Choroid plexus epithelial cell (primary cell): ENCODE measurements around the gene ULK4.
A peak's percentile ranks its signal among the peaks of the same experiment; 100 is the strongest.

ENCODE experiments used
- DNase-seq: peaks from one replicate; pipeline ENCODE4 v3.0.0-alpha.2; 2010; ENCODE audit warnings: low read depth
- H3K4me3 ChIP-seq: 2 replicates; pipeline ENCODE4 v1.5.1; 2011; ENCODE audit warnings: low read depth, mild to moderate bottlenecking, control low read depth, low read length, moderate library complexity
- CTCF ChIP-seq: conservative IDR thresholded peaks from 2 replicates; pipeline ENCODE4 v1.5.1; 2011; ENCODE audit warnings: low read depth, mild to moderate bottlenecking, control low read depth, inconsistent platforms, low read length, moderate library complexity

The ULK4 gene

GRCh38 chr3:42001777-42002176, 39.9 kb upstream of the ULK4 start:
- H3K4me3 ChIP-seq, result no peak overlapping the region
- no peak for DNase-seq
- no peak for TF ChIP-seq CTCF

- no peak overlapping the region for H3K4me3 ChIP-seq
- no peak for TF ChIP-seq CTCF
- no peak for DNase-seq
These were observed 38.0 kb upstream of the ULK4 start for GRCh38 chr3:41999909-42000308.

GRCh38 chr3:41997702-41998550, 36.0 kb upstream of the ULK4 start:
- no peak overlapping the region for H3K4me3 ChIP-seq
- peak; percentile 70 for TF ChIP-seq CTCF
- DNase-seq, result peak; percentile 55

GRCh38 chr3:41991437-41991836, 29.5 kb upstream of the ULK4 start:
- DNase-seq, result no peak
- H3K4me3 ChIP-seq, result no peak overlapping the region
- TF ChIP-seq CTCF, result no peak

- no peak for DNase-seq
- H3K4me3 ChIP-seq, result no peak overlapping the region
- TF ChIP-seq CTCF, result no peak
These were observed 27.6 kb upstream of the ULK4 start for GRCh38 chr3:41989518-41989917.

- no peak overlapping the region for H3K4me3 ChIP-seq
- no peak for TF ChIP-seq CTCF
- DNase-seq, result no peak
These were observed 25.7 kb upstream of the ULK4 start for GRCh38 chr3:41987627-41988026.

- no peak for DNase-seq
- TF ChIP-seq CTCF, result no peak
- no peak overlapping the region for H3K4me3 ChIP-seq
These were observed 24.7 kb upstream of the ULK4 start for GRCh38 chr3:41986561-41986960.
